T-helper 17 cell (primary cell): ENCODE data around the gene CPB2. TPM values are rescaled to one million over a fixed set of nuclear protein-coding genes. Genes with fewer than 3 reads are reported as not detected.

Experiments used
- ATAC-seq: fragments of 150-1000 bp; cut with Tn5 transposase; 2 replicates; pipeline ENCODE4 v1.10.0; 2021; ENCODE audit warnings: mild to moderate bottlenecking, moderate library complexity
- DNase-seq, 3 donors: peaks; one replicate each; pipeline versions ENCODE4 v3.0.0 to v3.0.0-alpha.2; 2020 to 2021
- H3K9me3 ChIP-seq: one replicate; pipeline ENCODE4 v1.7.0; 2013; ENCODE audit warnings: low read length, mild to moderate bottlenecking; ENCODE audit not compliant: control insufficient read depth, poor library complexity, severe bottlenecking
- H3K27ac Mint-ChIP-seq: one replicate; pipeline ENCODE4 v1.8.0; 2022; ENCODE audit warnings: mild to moderate bottlenecking, moderate library complexity, mixed read lengths
- H3K27me3 Mint-ChIP-seq: one replicate; pipeline ENCODE4 v1.8.0; 2022; ENCODE audit warnings: mixed read lengths
- H3K36me3 Mint-ChIP-seq: one replicate; pipeline ENCODE4 v1.8.0; 2022; ENCODE audit warnings: low read depth, mixed read lengths
- H3K4me1 Mint-ChIP-seq: one replicate; pipeline ENCODE4 v1.8.0; 2022; ENCODE audit warnings: mild to moderate bottlenecking, mixed read lengths
- H3K4me3 Mint-ChIP-seq: one replicate; pipeline ENCODE4 v1.8.0; 2022; ENCODE audit warnings: mild to moderate bottlenecking, moderate library complexity, mixed read lengths
- total RNA-seq, 4 donors: library from RNA in 2 of 4; stranded (reverse) in 2 of 4; gene quantifications; one replicate each; pipeline ENCODE4 v1.2.3 and lab custom pipeline; 2022 to 2026

CPB2 gene
- total RNA-seq, 2 donors from 2014 or later = not detected

DNA sequence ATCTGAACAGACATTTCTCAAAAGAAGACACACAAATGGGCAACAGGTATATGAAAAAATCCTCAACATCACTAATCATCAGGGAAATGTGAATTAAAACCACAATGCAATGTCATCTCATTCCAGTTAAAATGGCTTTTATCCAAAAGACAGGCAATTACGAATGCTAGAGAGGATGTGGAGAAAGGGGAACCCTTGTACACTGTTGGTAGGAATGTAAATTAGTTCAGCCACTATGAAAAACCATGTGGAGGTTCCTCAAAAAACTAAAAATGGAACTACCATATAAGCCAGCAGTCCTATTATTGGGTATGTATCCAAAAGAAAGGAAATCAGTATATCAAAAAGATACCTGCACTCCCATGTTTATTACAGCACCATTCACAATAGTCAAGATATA, 27.6 kb downstream of the CPB2 start:
- no peaks in the 10 kb centered on the region for H3K36me3 Mint-ChIP-seq
- ATAC-seq (no peak), DNase-seq (no peak)
- no peak overlapping the region for H3K27ac Mint-ChIP-seq
- peaks cover 11% of the 10 kb centered on the region for H3K27me3 Mint-ChIP-seq
- no peak overlapping the region for H3K4me3 Mint-ChIP-seq
- peaks cover 8% of the 10 kb centered on the region for H3K4me1 Mint-ChIP-seq
- H3K9me3 ChIP-seq = no peaks in the 10 kb centered on the region

DNA sequence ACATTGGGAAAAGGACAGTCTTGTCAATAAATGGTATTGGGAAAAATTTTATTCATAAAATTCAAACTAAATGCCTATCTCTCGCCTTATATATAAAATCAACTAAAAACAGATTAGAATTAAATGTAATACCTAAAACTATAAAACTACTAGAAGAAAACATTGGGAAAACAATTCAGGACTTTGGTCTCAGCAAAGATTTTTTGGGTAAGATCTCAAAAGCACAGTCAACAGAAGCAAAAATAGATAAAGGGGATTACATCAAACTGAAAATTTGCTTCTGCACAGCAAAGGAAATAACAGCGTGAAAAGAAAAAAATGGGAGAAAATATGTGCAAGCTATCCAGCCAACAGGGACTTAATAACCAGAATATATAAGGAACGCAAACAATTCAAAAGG, 28.0 kb downstream of the CPB2 start:
- H3K36me3 Mint-ChIP-seq = no peaks in the 10 kb centered on the region

DNA sequence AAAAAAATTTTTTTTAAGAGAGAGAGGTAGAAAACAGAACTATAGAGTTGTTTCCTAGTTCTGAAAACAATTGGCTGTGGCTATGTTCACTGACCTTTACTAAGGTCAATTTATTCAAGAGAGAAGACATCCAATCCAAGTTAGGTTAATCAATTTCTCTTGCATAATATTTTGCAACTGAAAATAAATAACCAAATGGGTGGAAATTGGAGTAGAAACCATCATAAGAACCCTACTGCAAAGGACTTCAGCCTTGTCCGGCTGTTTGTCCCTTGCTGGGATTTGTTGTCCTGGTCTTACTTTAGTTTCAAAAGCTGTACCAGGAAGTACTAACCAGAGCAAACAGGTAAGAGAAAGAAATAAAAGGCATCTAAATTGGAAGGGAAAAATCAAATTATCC, 29.0 kb downstream of the CPB2 start:
- ATAC-seq = no peak
- H3K4me3 Mint-ChIP-seq = no peak overlapping the region
- H3K36me3 Mint-ChIP-seq = no peaks in the 10 kb centered on the region
- no peaks in the 10 kb centered on the region for H3K9me3 ChIP-seq
- no peak overlapping the region for H3K27ac Mint-ChIP-seq
- H3K27me3 Mint-ChIP-seq = peaks cover 20% of the 10 kb centered on the region
- DNase-seq = no peak
- peaks cover 8% of the 10 kb centered on the region for H3K4me1 Mint-ChIP-seq

More for the DNA sequence above, 28.0 kb downstream of the CPB2 start:
- H3K9me3 ChIP-seq = no peaks in the 10 kb centered on the region
- Mint-ChIP-seq H3K27me3 (peaks cover 11% of the 10 kb centered on the region), H3K4me3 (no peak overlapping the region), H3K4me1 (peaks cover 8% of the 10 kb centered on the region), H3K27ac (no peak overlapping the region)
- no peak for ATAC-seq
- no peak for DNase-seq

DNA sequence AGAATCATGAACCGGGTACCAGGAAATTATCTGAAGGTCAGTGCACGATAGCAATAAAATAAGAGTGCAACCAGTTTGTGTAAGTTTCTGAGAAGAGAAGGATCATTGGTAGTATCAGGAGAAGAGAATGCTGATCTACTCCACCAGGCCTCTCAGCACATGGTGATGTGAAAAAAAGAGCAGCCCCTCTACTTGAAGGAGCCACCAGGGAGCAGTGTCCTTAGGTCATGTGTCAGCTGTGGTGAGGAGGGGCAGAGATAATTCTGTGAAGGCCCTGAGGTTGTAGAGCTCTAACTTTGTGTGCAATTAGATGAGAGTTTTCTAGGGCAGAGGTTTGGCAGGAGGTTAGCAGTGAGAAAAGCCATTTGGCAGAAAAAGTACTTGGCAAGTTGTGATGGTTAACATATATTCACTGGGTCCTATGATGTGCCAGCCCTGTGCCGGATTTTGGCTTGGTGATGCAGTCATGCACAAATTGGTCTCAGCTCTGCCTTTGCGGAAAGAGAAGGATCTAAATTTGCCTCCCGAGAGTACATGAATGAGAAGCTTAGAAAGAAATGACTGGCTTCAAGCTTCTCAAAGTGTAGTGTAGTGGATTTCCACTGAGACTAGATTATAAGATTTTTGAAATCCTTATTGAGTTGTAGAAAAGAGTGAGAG, 33.1 kb downstream of the CPB2 start:
- ATAC-seq (no peak), DNase-seq (no peak)
- H3K4me1 Mint-ChIP-seq = no peaks in the 10 kb centered on the region
- no peaks in the 10 kb centered on the region for H3K9me3 ChIP-seq
- no peak overlapping the region for H3K4me3 Mint-ChIP-seq
- H3K27me3 Mint-ChIP-seq = peaks cover 22% of the 10 kb centered on the region
- H3K36me3 Mint-ChIP-seq = no peaks in the 10 kb centered on the region
- H3K27ac Mint-ChIP-seq = peak overlapping the region; percentile 68

GRCh38 chr13:46063292-46063691, 41.5 kb downstream of the CPB2 start:
- Mint-ChIP-seq H3K27ac (no peak overlapping the region), H3K27me3 (peaks cover 7% of the 10 kb centered on the region), H3K4me3 (no peak overlapping the region), H3K36me3 (no peaks in the 10 kb centered on the region), H3K4me1 (no peaks in the 10 kb centered on the region)
- no peak for DNase-seq
- H3K9me3 ChIP-seq = no peaks in the 10 kb centered on the region
- ATAC-seq = no peak

GRCh38 chr13:46062185-46062584, 42.6 kb downstream of the CPB2 start:
- Mint-ChIP-seq H3K27me3 (peaks cover 7% of the 10 kb centered on the region), H3K4me1 (no peaks in the 10 kb centered on the region), H3K27ac (no peak overlapping the region), H3K4me3 (no peak overlapping the region), H3K36me3 (no peaks in the 10 kb centered on the region)
- DNase-seq (no peak), ATAC-seq (no peak)
- no peaks in the 10 kb centered on the region for H3K9me3 ChIP-seq

DNA sequence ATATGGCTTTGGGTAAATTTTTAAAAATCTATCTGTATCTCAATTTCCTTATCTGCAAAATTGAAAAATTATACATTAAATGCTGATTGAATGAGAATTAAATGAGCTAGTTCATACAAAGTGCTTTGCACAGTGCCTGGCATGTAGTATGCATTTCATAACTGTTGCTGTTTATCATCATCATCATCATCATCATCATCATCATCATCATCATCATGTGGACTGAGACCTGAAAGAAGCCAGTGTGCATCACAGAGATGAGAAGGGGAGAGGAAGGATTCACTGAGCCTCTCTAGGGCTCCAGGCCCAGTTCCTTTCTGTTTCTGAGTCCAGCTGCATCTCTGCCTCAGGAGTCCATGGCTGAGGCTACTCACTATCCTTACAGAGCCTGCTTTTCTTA, 45.4 kb downstream of the CPB2 start:
- no peaks in the 10 kb centered on the region for H3K36me3 Mint-ChIP-seq
- no peak overlapping the region for H3K27ac Mint-ChIP-seq
- ATAC-seq = no peak
- no peaks in the 10 kb centered on the region for H3K4me1 Mint-ChIP-seq
- no peaks in the 10 kb centered on the region for H3K9me3 ChIP-seq
- DNase-seq = no peak
- H3K27me3 Mint-ChIP-seq = peaks cover 9% of the 10 kb centered on the region
- H3K4me3 Mint-ChIP-seq = no peak overlapping the region

DNA sequence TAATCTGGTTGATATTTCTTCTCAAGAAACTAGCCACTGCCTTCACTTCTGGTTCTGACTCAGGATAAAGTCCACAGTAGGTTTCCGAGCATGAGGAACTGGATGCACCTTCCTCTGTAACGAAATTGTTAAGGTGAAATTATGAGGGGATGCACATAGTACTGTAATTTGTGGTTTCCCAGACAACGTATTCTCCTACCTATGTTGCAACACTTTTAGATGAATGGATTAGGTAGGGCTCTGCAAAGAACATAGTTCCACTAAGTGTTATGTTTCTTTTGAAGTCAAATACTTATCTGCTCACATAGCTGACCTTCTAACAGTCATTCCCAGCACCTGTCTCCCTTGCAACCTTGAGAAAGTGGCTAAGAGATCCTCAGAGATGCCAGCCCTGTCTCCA, 46.6 kb downstream of the CPB2 start:
- no peak for ATAC-seq
- Mint-ChIP-seq H3K4me1 (no peaks in the 10 kb centered on the region), H3K27me3 (peaks cover 9% of the 10 kb centered on the region), H3K27ac (no peak overlapping the region), H3K4me3 (no peak overlapping the region), H3K36me3 (no peaks in the 10 kb centered on the region)
- DNase-seq = no peak
- H3K9me3 ChIP-seq = no peaks in the 10 kb centered on the region

GRCh38 chr13:46057256-46058015, 47.4 kb downstream of the CPB2 start:
- no peaks in the 10 kb centered on the region for H3K9me3 ChIP-seq
- H3K4me1 Mint-ChIP-seq = peaks cover 6% of the 10 kb centered on the region
- peaks cover 9% of the 10 kb centered on the region for H3K27me3 Mint-ChIP-seq
- no peaks in the 10 kb centered on the region for H3K36me3 Mint-ChIP-seq
- no peak overlapping the region for H3K4me3 Mint-ChIP-seq
- DNase-seq (no peak), ATAC-seq (no peak)
- H3K27ac Mint-ChIP-seq = no peak overlapping the region

DNA sequence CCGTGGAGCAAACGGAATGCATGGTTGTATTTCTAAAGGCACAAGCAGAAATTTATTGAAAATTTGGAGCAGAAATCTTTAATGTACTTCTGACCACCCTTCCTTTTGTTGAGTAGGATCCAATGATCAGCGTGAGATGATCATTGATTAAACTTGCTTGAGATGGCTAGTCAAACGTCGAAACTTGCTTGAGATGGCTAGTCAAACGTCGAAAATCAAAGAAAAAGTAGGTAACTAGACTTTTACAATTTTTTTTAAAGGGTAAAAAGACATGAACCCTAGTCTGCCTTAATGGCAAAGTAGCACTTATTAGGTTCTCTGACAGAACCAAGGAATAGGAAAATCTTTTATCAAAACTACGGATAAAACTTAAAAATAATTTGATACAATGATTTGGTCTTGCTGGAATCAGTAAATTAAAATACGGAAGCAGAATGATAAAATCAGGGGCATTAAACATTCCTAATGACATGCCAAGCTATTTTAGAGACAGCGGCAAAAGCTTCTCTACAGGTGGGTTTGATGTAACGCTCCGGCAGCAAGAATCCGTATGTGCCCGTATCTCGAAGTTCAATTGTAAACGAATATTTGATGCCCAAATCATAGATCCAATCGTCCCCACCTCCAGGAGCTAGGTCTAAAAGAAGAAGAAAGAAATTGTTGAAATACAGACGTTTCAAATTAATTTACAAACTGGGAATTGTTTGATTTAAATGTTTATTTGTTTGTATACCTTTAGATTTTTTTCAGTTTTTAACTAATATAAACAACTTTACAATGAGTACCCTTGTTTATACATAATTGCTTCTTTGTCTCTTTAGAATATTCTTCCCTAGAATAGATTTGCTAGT, 51.4 kb downstream of the CPB2 start:
- no peak for DNase-seq
- peak overlapping the region; percentile 99 for H3K27ac Mint-ChIP-seq
- peaks cover 9% of the 10 kb centered on the region for H3K27me3 Mint-ChIP-seq
- no peaks in the 10 kb centered on the region for H3K36me3 Mint-ChIP-seq
- H3K4me3 Mint-ChIP-seq = peak overlapping the region; percentile 95
- no peak for ATAC-seq
- no peaks in the 10 kb centered on the region for H3K9me3 ChIP-seq
- H3K4me1 Mint-ChIP-seq = peaks cover 18% of the 10 kb centered on the region

DNA sequence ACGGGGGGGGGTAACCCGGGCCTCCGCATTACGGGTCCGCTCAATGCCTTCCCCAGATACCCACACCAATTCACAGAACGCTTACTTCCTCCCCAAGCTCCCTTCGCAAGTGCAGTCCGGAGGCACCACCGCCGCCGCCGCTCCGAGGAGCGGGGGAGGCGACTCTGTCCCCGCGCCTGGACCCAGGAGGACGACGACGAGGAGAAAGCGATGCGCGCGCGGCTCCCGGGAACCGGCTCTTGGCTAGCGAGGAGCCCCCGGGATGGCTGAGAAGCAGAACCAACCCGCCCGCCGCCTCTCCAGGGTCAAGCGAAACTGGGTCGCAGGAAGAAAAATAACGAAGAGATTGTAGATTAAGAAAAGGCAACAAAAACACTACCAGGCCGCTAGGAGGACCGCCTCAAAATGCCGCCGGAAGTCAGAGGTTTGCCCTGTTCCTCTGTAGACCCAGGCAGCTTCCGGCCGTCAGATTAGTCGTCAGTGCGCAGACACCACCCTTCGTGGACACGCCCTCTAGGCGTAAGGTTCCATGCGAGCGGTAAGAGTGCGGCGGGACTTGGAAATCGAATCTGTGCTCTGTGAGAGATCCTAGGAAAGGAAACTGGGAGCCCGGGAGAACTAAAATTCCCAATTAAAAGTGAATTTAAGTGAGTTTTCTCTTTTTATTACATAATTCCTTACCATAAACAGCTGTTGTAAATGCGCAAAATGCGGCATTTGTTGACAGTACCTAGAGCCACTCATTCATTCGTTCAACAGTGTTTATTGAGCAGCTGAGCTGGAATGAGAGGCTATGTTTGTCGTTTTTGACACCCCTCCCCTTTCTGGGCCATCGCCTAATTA, 52.3 kb downstream of the CPB2 start, which contains the start of gene ZC3H13:
TSS of gene ZC3H13 (minus strand) at position 428 of the 843 bp plus-strand sequence. CDS start 7,239 bp downstream, outside the sequence.
- no peaks in the 10 kb centered on the region for H3K36me3 Mint-ChIP-seq
- H3K9me3 ChIP-seq = no peaks in the 10 kb centered on the region
- peaks cover 9% of the 10 kb centered on the region for H3K27me3 Mint-ChIP-seq
- DNase-seq (peak; percentile 83 to 88 (median 85)), ATAC-seq (peak; percentile 98)
- H3K4me1 Mint-ChIP-seq = peaks cover 21% of the 10 kb centered on the region
- H3K4me3 Mint-ChIP-seq = peak within 1 kb of the TSS; percentile 95
- peak within 1 kb of the TSS; percentile 99 for H3K27ac Mint-ChIP-seq

DNA sequence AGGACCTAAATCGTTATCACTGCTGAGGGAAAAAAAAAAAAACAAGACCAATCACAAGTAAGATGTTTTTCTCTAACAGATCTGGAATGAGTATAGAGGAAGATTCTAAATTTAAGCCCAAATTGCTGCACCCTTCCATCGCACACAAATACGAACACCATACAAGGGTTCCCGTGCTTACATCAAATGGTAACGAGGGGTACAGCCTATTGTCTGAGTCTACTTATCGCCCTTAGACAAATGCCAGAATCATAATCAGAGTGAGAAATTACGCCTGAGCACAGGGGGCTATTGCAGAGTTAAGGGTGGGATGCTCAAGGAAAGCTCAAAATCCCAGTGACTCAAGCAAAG, 52.9 kb downstream of the CPB2 start:
- peak; percentile 29 for ATAC-seq
- no peaks in the 10 kb centered on the region for H3K9me3 ChIP-seq
- DNase-seq = peak in 1 of 3 donors; percentile 5
- peak overlapping the region; percentile 95 for H3K4me3 Mint-ChIP-seq
- no peaks in the 10 kb centered on the region for H3K36me3 Mint-ChIP-seq
- H3K27ac Mint-ChIP-seq = peak overlapping the region; percentile 99
- H3K27me3 Mint-ChIP-seq = peaks cover 9% of the 10 kb centered on the region
- H3K4me1 Mint-ChIP-seq = peaks cover 21% of the 10 kb centered on the region
